ENCODE results near the gene PTPRH.

Gene PTPRH

DNA sequence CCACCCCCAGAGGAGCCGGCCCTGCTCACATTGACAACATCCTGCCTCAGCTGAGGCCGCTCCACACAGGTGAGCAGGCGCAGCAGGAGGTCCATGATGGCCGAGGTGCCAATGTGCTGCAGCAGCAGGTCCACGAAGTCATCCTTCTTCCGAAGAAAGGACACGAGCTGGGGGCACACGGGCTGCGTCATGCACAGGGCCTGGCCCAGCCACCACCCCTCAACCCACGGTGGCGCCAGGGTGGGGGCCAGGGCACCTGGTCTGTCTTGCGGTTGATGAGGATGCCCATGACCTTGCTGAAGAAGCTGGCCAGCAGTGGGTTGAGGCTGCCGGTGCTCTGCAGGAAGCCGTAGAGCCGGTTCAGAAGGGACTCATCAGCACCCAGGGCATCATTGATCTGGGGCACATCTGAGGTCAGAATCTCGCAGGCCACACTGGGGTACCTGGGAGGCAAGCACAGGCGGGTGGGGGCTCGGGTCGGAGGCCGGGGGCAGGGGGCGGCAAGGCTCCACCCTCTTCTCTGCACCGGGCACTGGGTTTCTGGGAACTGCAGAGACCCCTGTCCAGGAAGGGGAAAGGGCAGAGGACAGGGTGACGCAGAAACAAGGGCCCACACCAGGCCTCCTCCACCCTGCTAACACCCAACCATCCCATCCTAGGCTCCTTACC lies 36.1 kb upstream of the PTPRH start:
- H3K4me3 ChIP-seq (ENCODE audit: insufficient read depth, low read depth, low read length), result no peak overlapping the region
- H3K36me3 ChIP-seq (ENCODE audit: control insufficient read depth, insufficient read depth, low read length), result peaks cover 33% of the 10 kb centered on the region
- no peaks in the 10 kb centered on the region for H3K9me3 ChIP-seq (ENCODE audit: control insufficient read depth, low read length)
- no peaks in the 10 kb centered on the region for H3K4me1 ChIP-seq (ENCODE audit: control insufficient read depth, insufficient read depth, low read length)
- WGBS, 2 experiments, result 95% methylated on average over 23 of the region's 23 CpGs
- H3K27ac ChIP-seq (ENCODE audit: insufficient read depth, low read depth, low read length, poor library complexity, severe bottlenecking), result no peak overlapping the region
- no peaks in the 10 kb centered on the region for H3K27me3 ChIP-seq (ENCODE audit: control insufficient read depth, insufficient read depth, low read length, poor library complexity, severe bottlenecking)

DNA sequence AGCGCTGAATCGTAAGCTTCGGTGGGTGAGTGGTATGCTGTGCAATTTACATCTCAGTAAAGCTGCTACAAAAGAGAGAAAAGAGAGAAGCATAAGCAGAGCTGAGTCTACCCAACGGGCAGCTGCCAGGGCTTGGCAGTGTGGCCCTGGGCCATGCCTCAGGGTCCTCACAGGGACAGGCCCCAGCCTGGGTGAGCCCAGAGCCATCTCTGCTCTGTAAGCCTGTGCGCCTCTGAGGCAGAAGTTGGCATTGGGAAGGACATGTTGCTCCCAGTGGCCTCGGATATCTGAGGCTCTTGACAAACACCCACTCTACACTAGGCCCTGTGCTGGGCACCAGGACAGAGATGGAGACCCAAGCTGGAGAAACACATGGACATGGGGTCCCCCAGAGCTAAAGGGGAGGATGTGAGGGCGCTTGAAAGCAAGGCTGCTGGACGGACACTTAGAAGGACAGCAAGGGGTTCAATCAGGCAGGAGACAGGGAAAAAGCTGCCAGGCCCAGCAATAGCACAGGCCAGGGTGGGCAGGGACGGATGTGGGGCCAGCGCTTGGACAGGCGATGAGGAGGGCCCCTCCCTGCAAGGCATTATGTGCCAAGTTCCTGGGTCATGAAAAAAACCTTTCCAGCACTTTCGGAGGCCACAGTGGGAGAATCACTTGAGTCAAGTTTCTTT lies 34.8 kb upstream of the PTPRH start:
- H3K9me3 ChIP-seq (ENCODE audit: control insufficient read depth, low read length), result no peaks in the 10 kb centered on the region
- WGBS, 2 experiments, result 94 to 96% methylated on average over 12 of the region's 12 CpGs
- no peak overlapping the region for H3K4me3 ChIP-seq (ENCODE audit: insufficient read depth, low read depth, low read length)
- peaks cover 44% of the 10 kb centered on the region for H3K36me3 ChIP-seq (ENCODE audit: control insufficient read depth, insufficient read depth, low read length)
- no peaks in the 10 kb centered on the region for H3K4me1 ChIP-seq (ENCODE audit: control insufficient read depth, insufficient read depth, low read length)
- no peak overlapping the region for H3K27ac ChIP-seq (ENCODE audit: insufficient read depth, low read depth, low read length, poor library complexity, severe bottlenecking)
- H3K27me3 ChIP-seq (ENCODE audit: control insufficient read depth, insufficient read depth, low read length, poor library complexity, severe bottlenecking), result no peaks in the 10 kb centered on the region

DNA sequence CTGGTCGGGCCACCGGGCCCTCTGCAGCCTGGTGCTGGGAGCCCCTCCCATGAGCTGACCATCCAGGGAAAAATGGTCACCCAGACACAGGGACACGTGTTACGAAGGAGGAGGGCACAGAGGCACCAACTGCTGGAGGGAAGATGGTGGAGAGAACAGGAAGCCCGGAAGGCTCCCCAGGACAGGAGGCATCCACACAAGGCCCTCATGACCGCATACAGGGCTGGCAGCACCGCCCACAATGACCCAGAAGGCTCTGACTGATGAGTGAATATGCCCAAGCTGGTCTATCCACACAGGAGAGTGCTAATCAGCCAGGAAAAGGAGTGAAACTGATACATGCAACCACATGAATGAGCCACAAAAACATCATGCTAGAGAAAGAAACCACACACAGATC lies 33.2 kb upstream of the PTPRH start:
- H3K36me3 ChIP-seq (ENCODE audit: control insufficient read depth, insufficient read depth, low read length), result peaks cover 51% of the 10 kb centered on the region
- H3K27ac ChIP-seq (ENCODE audit: insufficient read depth, low read depth, low read length, poor library complexity, severe bottlenecking), result no peak overlapping the region
- no peaks in the 10 kb centered on the region for H3K27me3 ChIP-seq (ENCODE audit: control insufficient read depth, insufficient read depth, low read length, poor library complexity, severe bottlenecking)
- WGBS, 2 experiments, result 88 to 94% methylated on average over 7 of the region's 7 CpGs
- no peaks in the 10 kb centered on the region for H3K9me3 ChIP-seq (ENCODE audit: control insufficient read depth, low read length)
- no peak overlapping the region for H3K4me3 ChIP-seq (ENCODE audit: insufficient read depth, low read depth, low read length)
- no peaks in the 10 kb centered on the region for H3K4me1 ChIP-seq (ENCODE audit: control insufficient read depth, insufficient read depth, low read length)

DNA sequence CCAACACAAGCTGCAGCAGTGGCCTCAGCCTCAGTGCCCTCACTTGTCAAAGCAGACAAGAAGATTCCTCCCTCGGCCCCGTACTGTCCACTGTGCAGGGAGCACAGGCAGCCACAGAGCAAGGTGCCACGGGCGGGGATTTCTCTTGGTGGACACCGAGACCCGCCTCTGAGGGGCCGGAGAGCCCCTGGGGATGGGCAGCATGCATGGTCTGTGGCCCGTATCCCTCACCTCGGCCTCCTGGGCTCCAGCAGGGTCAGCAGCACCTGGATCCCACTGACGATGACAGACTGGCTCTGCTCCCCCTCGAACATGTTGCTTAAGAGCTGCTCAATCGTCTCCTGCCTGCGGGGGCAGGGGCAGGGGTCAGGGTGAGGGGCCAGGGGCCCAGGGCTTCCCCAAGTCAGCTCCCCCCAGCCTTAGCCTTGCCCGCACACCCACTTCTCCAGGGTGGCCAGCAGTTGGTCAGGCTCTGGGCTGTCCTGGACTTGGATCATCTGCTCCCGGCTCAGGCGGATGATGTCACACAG lies 32.7 kb upstream of the PTPRH start:
- Histone ChIP-seq H3K9me3 (ENCODE audit: control insufficient read depth, low read length) (no peaks in the 10 kb centered on the region), H3K4me1 (ENCODE audit: control insufficient read depth, insufficient read depth, low read length) (no peaks in the 10 kb centered on the region), H3K36me3 (ENCODE audit: control insufficient read depth, insufficient read depth, low read length) (peaks cover 54% of the 10 kb centered on the region), H3K4me3 (ENCODE audit: insufficient read depth, low read depth, low read length) (no peak overlapping the region), H3K27ac (ENCODE audit: insufficient read depth, low read depth, low read length, poor library complexity, severe bottlenecking) (no peak overlapping the region), H3K27me3 (ENCODE audit: control insufficient read depth, insufficient read depth, low read length, poor library complexity, severe bottlenecking) (no peaks in the 10 kb centered on the region)
- WGBS, 2 experiments, result 95% methylated on average over 16 of the region's 16 CpGs

DNA sequence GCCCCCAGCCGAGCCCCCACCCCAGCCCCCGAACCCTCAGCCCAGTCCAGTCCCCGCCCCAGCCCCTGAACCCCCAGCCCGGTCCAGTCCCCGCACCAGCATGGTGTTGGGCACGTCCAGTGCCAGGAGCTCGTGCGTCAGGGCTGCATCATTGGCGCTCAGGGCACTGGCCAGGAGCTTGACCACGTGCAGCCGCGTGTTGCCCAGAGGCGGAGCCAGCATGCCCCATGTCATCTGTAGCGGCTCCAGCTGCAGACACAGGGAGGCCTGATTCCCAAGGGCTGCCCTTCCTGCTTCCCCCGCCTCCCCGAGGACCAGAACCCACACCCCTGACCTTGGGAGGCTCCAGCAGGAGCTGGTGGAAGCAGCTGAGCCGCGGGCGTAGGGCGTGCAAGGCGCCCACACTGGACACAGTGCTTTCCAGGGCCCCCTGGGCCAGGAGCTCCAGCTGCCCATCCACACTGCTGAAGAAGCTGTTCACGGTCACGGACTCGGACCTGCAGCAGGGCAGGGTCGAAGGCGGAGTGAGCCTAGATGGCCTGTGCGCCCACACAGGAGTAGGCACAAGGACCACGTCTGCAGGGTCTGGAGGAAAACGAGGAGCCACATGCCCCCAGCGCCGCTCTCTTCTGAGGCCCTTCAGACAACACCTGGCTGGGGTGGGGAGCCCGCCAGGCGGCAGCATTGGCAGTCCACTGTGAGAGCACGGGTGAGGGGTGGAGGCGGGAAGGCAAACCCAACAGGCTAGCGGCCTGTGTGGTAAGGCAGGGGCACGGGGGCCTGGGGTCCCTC lies 32.0 kb upstream of the PTPRH start:
- Histone ChIP-seq H3K27ac (ENCODE audit: insufficient read depth, low read depth, low read length, poor library complexity, severe bottlenecking) (no peak overlapping the region), H3K4me1 (ENCODE audit: control insufficient read depth, insufficient read depth, low read length) (no peaks in the 10 kb centered on the region), H3K27me3 (ENCODE audit: control insufficient read depth, insufficient read depth, low read length, poor library complexity, severe bottlenecking) (no peaks in the 10 kb centered on the region), H3K4me3 (ENCODE audit: insufficient read depth, low read depth, low read length) (no peak overlapping the region), H3K9me3 (ENCODE audit: control insufficient read depth, low read length) (no peaks in the 10 kb centered on the region), H3K36me3 (ENCODE audit: control insufficient read depth, insufficient read depth, low read length) (peaks cover 61% of the 10 kb centered on the region)
- 96% methylated on average over 37 of the region's 37 CpGs for WGBS, 2 experiments

DNA sequence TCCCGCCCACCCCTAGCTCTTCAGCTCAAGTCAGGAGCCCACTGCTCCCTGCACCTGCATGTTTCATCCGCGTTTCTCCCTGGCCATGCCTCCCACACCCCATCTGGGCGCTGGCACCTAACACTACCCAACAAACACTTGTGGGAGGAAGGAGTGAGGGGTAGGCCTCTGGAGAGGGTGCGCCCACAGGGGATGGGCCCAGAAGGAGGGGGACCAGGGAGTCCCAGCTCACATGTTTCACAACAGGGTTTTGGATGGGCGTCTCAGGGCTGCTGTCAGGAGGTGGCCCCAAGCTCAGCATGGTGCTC lies 31.4 kb upstream of the PTPRH start:
- Histone ChIP-seq H3K4me1 (ENCODE audit: control insufficient read depth, insufficient read depth, low read length) (no peaks in the 10 kb centered on the region), H3K36me3 (ENCODE audit: control insufficient read depth, insufficient read depth, low read length) (peaks cover 64% of the 10 kb centered on the region), H3K27me3 (ENCODE audit: control insufficient read depth, insufficient read depth, low read length, poor library complexity, severe bottlenecking) (no peaks in the 10 kb centered on the region), H3K9me3 (ENCODE audit: control insufficient read depth, low read length) (no peaks in the 10 kb centered on the region), H3K4me3 (ENCODE audit: insufficient read depth, low read depth, low read length) (no peak overlapping the region), H3K27ac (ENCODE audit: insufficient read depth, low read depth, low read length, poor library complexity, severe bottlenecking) (no peak overlapping the region)
- 94 to 96% methylated on average over 5 to 6 of the region's 6 CpGs for WGBS, 2 experiments

DNA sequence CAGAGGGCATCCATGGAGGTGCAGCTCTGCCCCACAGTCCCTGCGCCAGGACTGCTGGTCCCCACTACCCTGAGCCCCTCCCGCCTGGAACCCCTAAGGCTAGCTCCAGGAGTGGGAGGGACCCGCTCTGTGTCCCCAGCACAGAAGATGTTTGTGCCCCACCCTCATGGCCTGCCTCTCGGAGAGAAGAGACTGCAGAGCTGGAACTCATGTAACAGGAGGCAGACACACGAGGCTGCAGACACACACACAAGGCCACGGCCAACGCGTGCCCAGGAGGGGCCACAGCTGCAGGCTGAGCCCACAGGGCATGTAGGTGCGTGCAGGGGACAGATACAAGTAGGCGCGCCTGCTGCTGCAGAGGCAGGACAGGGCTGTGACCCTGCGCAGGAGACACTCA lies 29.7 kb upstream of the PTPRH start:
- H3K27me3 ChIP-seq (ENCODE audit: control insufficient read depth, insufficient read depth, low read length, poor library complexity, severe bottlenecking), result no peaks in the 10 kb centered on the region
- H3K9me3 ChIP-seq (ENCODE audit: control insufficient read depth, low read length), result no peaks in the 10 kb centered on the region
- H3K27ac ChIP-seq (ENCODE audit: insufficient read depth, low read depth, low read length, poor library complexity, severe bottlenecking), result no peak overlapping the region
- peaks cover 53% of the 10 kb centered on the region for H3K36me3 ChIP-seq (ENCODE audit: control insufficient read depth, insufficient read depth, low read length)
- H3K4me1 ChIP-seq (ENCODE audit: control insufficient read depth, insufficient read depth, low read length), result no peaks in the 10 kb centered on the region
- 96% methylated on average over 12 of the region's 12 CpGs for WGBS, 2 experiments
- no peak overlapping the region for H3K4me3 ChIP-seq (ENCODE audit: insufficient read depth, low read depth, low read length)

DNA sequence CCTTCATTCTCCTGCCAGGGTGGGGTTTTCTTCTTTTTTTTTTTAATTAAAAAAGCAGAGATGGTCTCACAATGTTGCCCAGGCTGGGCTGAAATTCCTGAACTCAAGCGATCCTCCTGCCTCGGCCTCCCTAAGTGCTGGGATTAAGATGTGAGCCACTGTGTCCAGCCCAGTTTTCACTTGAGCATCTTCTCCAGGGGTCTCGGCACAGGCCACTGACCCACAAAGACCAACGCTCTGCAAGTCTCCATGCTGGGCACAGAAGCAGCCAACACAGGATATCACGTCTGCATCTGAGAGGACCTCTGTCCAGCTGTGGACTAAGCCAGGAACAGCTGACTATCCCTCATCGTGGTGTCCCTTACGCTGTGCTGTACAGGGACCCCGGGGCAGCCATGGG lies 28.7 kb upstream of the PTPRH start:
- Histone ChIP-seq H3K27ac (ENCODE audit: insufficient read depth, low read depth, low read length, poor library complexity, severe bottlenecking) (no peak overlapping the region), H3K9me3 (ENCODE audit: control insufficient read depth, low read length) (no peaks in the 10 kb centered on the region), H3K4me1 (ENCODE audit: control insufficient read depth, insufficient read depth, low read length) (no peaks in the 10 kb centered on the region), H3K27me3 (ENCODE audit: control insufficient read depth, insufficient read depth, low read length, poor library complexity, severe bottlenecking) (no peaks in the 10 kb centered on the region), H3K36me3 (ENCODE audit: control insufficient read depth, insufficient read depth, low read length) (peaks cover 47% of the 10 kb centered on the region), H3K4me3 (ENCODE audit: insufficient read depth, low read depth, low read length) (no peak overlapping the region)
- WGBS, 2 experiments, result 95 to 97% methylated on average over 8 of the region's 8 CpGs

DNA sequence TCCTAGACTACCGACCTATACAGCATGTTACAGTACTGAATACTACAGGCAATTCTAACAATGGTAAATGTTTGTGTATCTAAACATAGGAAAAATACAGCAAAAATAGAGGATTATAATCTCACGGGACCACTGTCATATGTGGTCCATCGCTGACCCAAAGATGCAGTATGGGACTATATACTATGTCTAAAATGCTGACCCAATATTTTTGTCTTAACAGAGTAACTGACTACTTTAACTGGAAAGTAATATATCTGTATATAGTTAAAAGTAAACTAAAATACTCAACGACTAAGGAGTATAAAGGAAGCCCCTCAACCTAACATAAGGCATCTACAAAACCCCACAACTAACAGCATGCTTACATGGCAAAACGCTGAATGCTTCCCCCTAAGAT lies 23.7 kb upstream of the PTPRH start:
- H3K27me3 ChIP-seq (ENCODE audit: control insufficient read depth, insufficient read depth, low read length, poor library complexity, severe bottlenecking), result no peaks in the 10 kb centered on the region
- H3K27ac ChIP-seq (ENCODE audit: insufficient read depth, low read depth, low read length, poor library complexity, severe bottlenecking), result no peak overlapping the region
- no peaks in the 10 kb centered on the region for H3K4me1 ChIP-seq (ENCODE audit: control insufficient read depth, insufficient read depth, low read length)
- H3K9me3 ChIP-seq (ENCODE audit: control insufficient read depth, low read length), result no peaks in the 10 kb centered on the region
- WGBS, 2 experiments, result 89 to 95% methylated on average over 5 of the region's 5 CpGs
- peaks cover 24% of the 10 kb centered on the region for H3K36me3 ChIP-seq (ENCODE audit: control insufficient read depth, insufficient read depth, low read length)
- H3K4me3 ChIP-seq (ENCODE audit: insufficient read depth, low read depth, low read length), result no peak overlapping the region

DNA sequence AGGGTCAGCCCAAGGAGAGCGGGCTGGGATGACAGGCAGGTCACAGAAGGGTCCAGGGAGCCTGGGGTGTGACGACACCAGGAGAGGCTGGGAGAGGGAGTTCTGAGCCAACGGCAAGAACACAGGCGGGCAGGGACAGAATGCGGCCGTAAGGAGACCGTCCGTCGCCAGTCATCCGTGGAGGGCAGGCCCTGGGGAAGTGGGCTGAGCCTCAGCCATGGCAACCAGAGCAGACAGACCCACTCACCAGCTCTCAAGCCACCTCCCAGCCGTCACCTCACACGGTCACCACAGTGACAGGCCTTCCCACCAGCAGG lies 22.9 kb upstream of the PTPRH start:
- H3K9me3 ChIP-seq (ENCODE audit: control insufficient read depth, low read length), result no peaks in the 10 kb centered on the region
- no peak overlapping the region for H3K4me3 ChIP-seq (ENCODE audit: insufficient read depth, low read depth, low read length)
- peaks cover 23% of the 10 kb centered on the region for H3K36me3 ChIP-seq (ENCODE audit: control insufficient read depth, insufficient read depth, low read length)
- H3K27ac ChIP-seq (ENCODE audit: insufficient read depth, low read depth, low read length, poor library complexity, severe bottlenecking), result no peak overlapping the region
- H3K27me3 ChIP-seq (ENCODE audit: control insufficient read depth, insufficient read depth, low read length, poor library complexity, severe bottlenecking), result no peaks in the 10 kb centered on the region
- 93 to 95% methylated on average over 12 of the region's 12 CpGs for WGBS, 2 experiments
- H3K4me1 ChIP-seq (ENCODE audit: control insufficient read depth, insufficient read depth, low read length), result no peaks in the 10 kb centered on the region
